ENCODE data around the gene GGT5. TPM values are rescaled to one million over a fixed set of nuclear protein-coding genes. Genes with fewer than 3 reads are reported as not detected.
A peak's percentile ranks its signal among the peaks of the same experiment; 100 is the strongest.

GGT5 gene
- total RNA-seq, 6 experiments from 2014 or later = 0.17 to 0.61 (median 0.27) TPM

GRCh38 chr22:24181088-24181995, 63.5 kb downstream of the GGT5 start, which contains the start of gene SUSD2:
SUSD2 (plus strand) TSS chr22:24181487; CDS start chr22:24181520, 33 bp downstream.
- Mint-ChIP-seq H3K36me3 (ENCODE audit: low read depth) (no peaks in the 10 kb centered on the region), H3K4me1 (ENCODE audit: low read depth) (no peaks in the 10 kb centered on the region), H3K27ac (no peak within 1 kb of the TSS), H3K4me3 (no peak within 1 kb of the TSS), H3K9me3 (no peaks in the 10 kb centered on the region), H3K27me3 (ENCODE audit: insufficient read depth) (peaks cover 2% of the 10 kb centered on the region; the same call in 1 of the 2 replicates)
- DNase-seq = no peak
- no peak for TF ChIP-seq CTCF (IDR thresholded peaks at IDR 0.05)

GRCh38 chr22:24180316-24181087, 64.4 kb downstream of the GGT5 start:
- Mint-ChIP-seq H3K36me3 (ENCODE audit: low read depth) (no peaks in the 10 kb centered on the region), H3K4me3 (no peak overlapping the region), H3K27me3 (ENCODE audit: insufficient read depth) (peaks cover 1% of the 10 kb centered on the region; the same call in 1 of the 2 replicates), H3K4me1 (ENCODE audit: low read depth) (no peaks in the 10 kb centered on the region), H3K27ac (no peak overlapping the region), H3K9me3 (no peaks in the 10 kb centered on the region)
- TF ChIP-seq CTCF (IDR thresholded peaks at IDR 0.05) = no peak
- DNase-seq = no peak

GRCh38 chr22:24179478-24180210, 65.2 kb downstream of the GGT5 start:
- DNase-seq = no peak
- Mint-ChIP-seq H3K4me3 (no peak overlapping the region), H3K27me3 (ENCODE audit: insufficient read depth) (peaks cover 1% of the 10 kb centered on the region; the same call in 1 of the 2 replicates), H3K36me3 (ENCODE audit: low read depth) (no peaks in the 10 kb centered on the region), H3K27ac (no peak overlapping the region), H3K4me1 (ENCODE audit: low read depth) (no peaks in the 10 kb centered on the region; the same call in 1 of the 2 replicates), H3K9me3 (no peaks in the 10 kb centered on the region)
- no peak for TF ChIP-seq CTCF (IDR thresholded peaks at IDR 0.05)

- H3K36me3 Mint-ChIP-seq (ENCODE audit: low read depth) = no peaks in the 10 kb centered on the region
- H3K4me3 Mint-ChIP-seq = no peak overlapping the region
- no peak for DNase-seq
- H3K27ac Mint-ChIP-seq = no peak overlapping the region
- peaks cover 1% of the 10 kb centered on the region; the same call in 1 of the 2 replicates for H3K27me3 Mint-ChIP-seq (ENCODE audit: insufficient read depth)
- H3K4me1 Mint-ChIP-seq (ENCODE audit: low read depth) = no peaks in the 10 kb centered on the region; the same call in 1 of the 2 replicates
- H3K9me3 Mint-ChIP-seq = no peaks in the 10 kb centered on the region
- peak; percentile 70 for TF ChIP-seq CTCF (IDR thresholded peaks at IDR 0.05)
These were observed 66.1 kb downstream of the GGT5 start for GRCh38 chr22:24178502-24179440.

All from HFFc6 (cell line).